OCI-LY3 (cell line): ENCODE data around the gene KRT79.

Experiments used
- CTCF ChIP-seq: fragments of 200-600, 300-600 bp; sonication (generic); IDR thresholded peaks from 2 replicates; pipeline ENCODE4 v1.5.1; 2014; ENCODE audit warnings: antibody characterized with exemption, low read length, low read depth
- EZH2phosphoT487 ChIP-seq: fragments of 200-600 bp; shearing (Covaris generic); IDR thresholded peaks from 2 replicates; pipeline ENCODE4 v1.6.1; 2018; ENCODE audit warnings: antibody characterized with exemption, mixed run types, low read depth

GRCh38 chr12:52826611-52827498, 7.3 kb downstream of the KRT79 start:
- TF ChIP-seq CTCF (no peak), EZH2phosphoT487 (no peak)
